OCI-LY1 (cell line): ENCODE measurements around the gene GJA5.

Experiments
- H2AFZ ChIP-seq: fragments of 200-600 bp; sonication (generic), shearing (Covaris generic); 2 replicates; pipeline ENCODE4 v1.6.0; 2014; ENCODE audit warnings: antibody characterized with exemption, mild to moderate bottlenecking, low read length
- H3F3A ChIP-seq: fragments of 200-600 bp; sonication (generic), shearing (Covaris generic); 2 replicates; pipeline ENCODE4 v1.6.0; 2014; ENCODE audit warnings: mild to moderate bottlenecking, antibody characterized with exemption, low read length, moderate library complexity; ENCODE audit not compliant: insufficient read depth
- H3K27ac ChIP-seq: fragments of 200-600 bp; sonication (generic); 2 replicates; pipeline ENCODE4 v1.5.1; 2014; ENCODE audit warnings: low read length, mixed run types, mild to moderate bottlenecking, low read depth; ENCODE audit not compliant: poor library complexity, severe bottlenecking
- H3K27me3 ChIP-seq: fragments of 200-600 bp; sonication (generic); 2 replicates; pipeline ENCODE4 v1.6.0; 2014; ENCODE audit warnings: antibody characterized with exemption, mild to moderate bottlenecking, low read length, moderate library complexity; ENCODE audit not compliant: insufficient read depth
- H3K36me3 ChIP-seq: fragments of 200-600 bp; sonication (generic); 2 replicates; pipeline ENCODE4 v1.6.1; 2014; ENCODE audit warnings: mild to moderate bottlenecking, antibody characterized with exemption, low read length, moderate library complexity, mixed read lengths; ENCODE audit not compliant: insufficient read depth
- H3K4me1 ChIP-seq: fragments of 200-600 bp; sonication (generic); 2 replicates; pipeline ENCODE4 v1.5.1; 2014; ENCODE audit warnings: mild to moderate bottlenecking, low read length, moderate library complexity; ENCODE audit not compliant: insufficient read depth, severe bottlenecking
- H3K4me2 ChIP-seq: fragments of 200-600 bp; sonication (generic), shearing (Covaris generic); 2 replicates; pipeline ENCODE4 v1.6.1; 2014; ENCODE audit warnings: low read length
- H3K4me3 ChIP-seq: fragments of 200-600 bp; sonication (generic); 2 replicates; pipeline ENCODE4 v1.5.1; 2014; ENCODE audit warnings: low read length, low read depth, mild to moderate bottlenecking, mixed read lengths; ENCODE audit not compliant: poor library complexity, severe bottlenecking
- H3K79me2 ChIP-seq: fragments of 200-600 bp; shearing (Covaris generic); 2 replicates; pipeline ENCODE4 v1.6.1; 2016; ENCODE audit warnings: mixed run types, low read length, mixed read lengths; ENCODE audit not compliant: insufficient read depth
- H3K9ac ChIP-seq: fragments of 200-600 bp; sonication (generic), shearing (Covaris generic); 2 replicates; pipeline ENCODE4 v1.6.1; 2014; ENCODE audit warnings: mild to moderate bottlenecking, low read length, mixed read lengths
- H3K9me2 ChIP-seq: fragments of 200-600 bp; sonication (generic), shearing (Covaris generic); 2 replicates; pipeline ENCODE4 v1.6.1; 2014; ENCODE audit warnings: low read depth, mild to moderate bottlenecking, low read length, mixed read lengths
- H3K9me3 ChIP-seq: fragments of 200-600 bp; shearing (Covaris generic); 2 replicates; pipeline ENCODE4 v1.6.1; 2014; ENCODE audit warnings: low read length, mixed read lengths
- H4K20me1 ChIP-seq: fragments of 200-600 bp; sonication (generic), shearing (Covaris generic); 2 replicates; pipeline ENCODE4 v1.6.0; 2016; ENCODE audit warnings: mild to moderate bottlenecking, low read length; ENCODE audit not compliant: insufficient read depth
- EZH2 ChIP-seq: fragments of 200-600 bp; sonication (generic), shearing (Covaris generic); IDR thresholded peaks from 2 replicates; pipeline ENCODE4 v1.8.0; 2017; ENCODE audit warnings: borderline replicate concordance, mixed run types, mild to moderate bottlenecking, antibody characterized with exemption, low read length, moderate library complexity, mixed read lengths
- TF ChIP-seq, protein P1 (sequence below): fragments of 200-600 bp; sonication (generic), shearing (Covaris generic); IDR thresholded peaks from 2 replicates; pipeline ENCODE4 v1.5.1; 2017; ENCODE audit warnings: mild to moderate bottlenecking, antibody characterized with exemption, low read length, moderate library complexity, mixed read lengths

The GJA5 gene

DNA sequence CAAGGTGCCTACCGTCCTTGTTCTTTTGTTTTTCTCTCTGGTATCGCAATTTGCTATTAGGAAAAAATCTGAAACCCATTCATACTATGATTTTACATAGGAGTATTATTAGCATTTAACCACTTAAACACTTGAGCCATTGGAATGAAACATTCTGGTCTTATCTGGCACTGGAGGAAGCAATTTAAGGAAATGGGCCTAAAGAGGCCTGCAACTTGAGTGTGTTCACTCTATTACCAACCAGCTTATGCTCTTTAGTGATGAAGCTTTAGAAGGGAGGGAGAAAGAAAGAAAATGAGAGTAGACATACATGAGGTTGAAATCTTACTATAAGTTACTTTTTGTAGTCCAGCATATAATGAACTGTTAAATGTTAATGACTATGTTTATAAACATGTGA, 5.7 kb downstream of the GJA5 start:
- H3K9me3 ChIP-seq, result no peaks in the 10 kb centered on the region
- H2AFZ ChIP-seq, result no peak overlapping the region
- H3F3A ChIP-seq, result no peaks in the 10 kb centered on the region
- no peak overlapping the region for H3K4me3 ChIP-seq
- no peaks in the 10 kb centered on the region for H3K9me2 ChIP-seq
- no peaks in the 10 kb centered on the region for H3K79me2 ChIP-seq
- no peaks in the 10 kb centered on the region; the same call in 1 of the 2 replicates for H3K27me3 ChIP-seq
- TF ChIP-seq EZH2, result no peak
- TF ChIP-seq, protein P1, sequence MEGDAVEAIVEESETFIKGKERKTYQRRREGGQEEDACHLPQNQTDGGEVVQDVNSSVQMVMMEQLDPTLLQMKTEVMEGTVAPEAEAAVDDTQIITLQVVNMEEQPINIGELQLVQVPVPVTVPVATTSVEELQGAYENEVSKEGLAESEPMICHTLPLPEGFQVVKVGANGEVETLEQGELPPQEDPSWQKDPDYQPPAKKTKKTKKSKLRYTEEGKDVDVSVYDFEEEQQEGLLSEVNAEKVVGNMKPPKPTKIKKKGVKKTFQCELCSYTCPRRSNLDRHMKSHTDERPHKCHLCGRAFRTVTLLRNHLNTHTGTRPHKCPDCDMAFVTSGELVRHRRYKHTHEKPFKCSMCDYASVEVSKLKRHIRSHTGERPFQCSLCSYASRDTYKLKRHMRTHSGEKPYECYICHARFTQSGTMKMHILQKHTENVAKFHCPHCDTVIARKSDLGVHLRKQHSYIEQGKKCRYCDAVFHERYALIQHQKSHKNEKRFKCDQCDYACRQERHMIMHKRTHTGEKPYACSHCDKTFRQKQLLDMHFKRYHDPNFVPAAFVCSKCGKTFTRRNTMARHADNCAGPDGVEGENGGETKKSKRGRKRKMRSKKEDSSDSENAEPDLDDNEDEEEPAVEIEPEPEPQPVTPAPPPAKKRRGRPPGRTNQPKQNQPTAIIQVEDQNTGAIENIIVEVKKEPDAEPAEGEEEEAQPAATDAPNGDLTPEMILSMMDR, result no peak
- no peaks in the 10 kb centered on the region for H4K20me1 ChIP-seq
- no peaks in the 10 kb centered on the region for H3K4me1 ChIP-seq
- no peak overlapping the region for H3K4me2 ChIP-seq
- no peak overlapping the region for H3K27ac ChIP-seq
- H3K36me3 ChIP-seq, result no peaks in the 10 kb centered on the region
- no peak overlapping the region for H3K9ac ChIP-seq

GRCh38 chr1:147753081-147753480, 7.3 kb downstream of the GJA5 start:
- Histone ChIP-seq H4K20me1 (no peaks in the 10 kb centered on the region), H3K4me2 (no peak overlapping the region), H3K27ac (no peak overlapping the region), H2AFZ (no peak overlapping the region), H3K9ac (no peak overlapping the region), H3K9me3 (no peaks in the 10 kb centered on the region), H3K79me2 (no peaks in the 10 kb centered on the region), H3F3A (no peaks in the 10 kb centered on the region), H3K36me3 (no peaks in the 10 kb centered on the region), H3K27me3 (no peaks in the 10 kb centered on the region; the same call in 1 of the 2 replicates), H3K4me1 (no peaks in the 10 kb centered on the region), H3K4me3 (no peak overlapping the region), H3K9me2 (no peaks in the 10 kb centered on the region)
- no peak for TF ChIP-seq EZH2
- TF ChIP-seq, protein P1, result no peak

DNA sequence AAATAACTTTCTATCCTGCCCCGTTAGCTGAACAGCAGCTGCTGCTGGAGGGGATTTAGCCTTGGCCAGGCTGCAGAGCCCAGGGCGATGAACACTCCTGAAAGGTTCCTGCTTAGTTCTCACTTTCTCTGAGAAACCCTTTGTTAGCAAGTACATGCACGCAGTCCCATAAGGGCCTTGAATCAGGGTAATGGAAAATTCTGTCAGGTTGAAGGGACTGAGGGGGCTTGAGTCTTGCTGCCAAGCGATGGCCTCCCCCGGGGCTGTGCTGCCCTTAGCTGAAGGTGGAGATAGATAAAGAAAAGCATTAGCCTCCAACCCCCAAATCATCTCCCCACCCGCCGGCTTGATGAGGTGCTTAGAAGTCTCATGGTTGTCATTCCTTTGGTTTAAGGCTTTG, 7.9 kb downstream of the GJA5 start:
- Histone ChIP-seq H3K27ac (no peak overlapping the region), H3K4me3 (no peak overlapping the region), H3K9me2 (no peaks in the 10 kb centered on the region), H3K27me3 (no peaks in the 10 kb centered on the region; the same call in 1 of the 2 replicates), H3K4me2 (no peak overlapping the region), H3K9ac (no peak overlapping the region), H3K4me1 (no peaks in the 10 kb centered on the region), H3F3A (no peaks in the 10 kb centered on the region), H3K36me3 (no peaks in the 10 kb centered on the region), H4K20me1 (no peaks in the 10 kb centered on the region), H2AFZ (no peak overlapping the region), H3K79me2 (no peaks in the 10 kb centered on the region), H3K9me3 (no peaks in the 10 kb centered on the region)
- no peak for TF ChIP-seq EZH2
- TF ChIP-seq, protein P1, result no peak
